GM23248 (cell line): ENCODE measurements around the gene KCNJ10. TPM values are rescaled to one million over a fixed set of nuclear protein-coding genes. Genes with fewer than 3 reads are reported as not detected.
"Not testable (repeated sequence)": the region's sequence is repeated elsewhere in the genome, so short reads cannot be mapped to it uniquely, and the experiment has no call there.

Experiments
- DNase-seq: peaks from one replicate; pipeline ENCODE4 v3.0.0-alpha.2; 2015
- H2AFZ ChIP-seq: fragments of 200-600 bp; sonication (generic); 2 replicates; pipeline ENCODE4 v1.6.1; 2016; ENCODE audit warnings: antibody characterized with exemption
- H3F3A ChIP-seq: fragments of 200-600 bp; sonication (generic); 2 replicates; pipeline ENCODE4 v1.6.1; 2016; ENCODE audit warnings: mild to moderate bottlenecking, antibody characterized with exemption, mixed run types; ENCODE audit not compliant: insufficient read depth
- H3K27ac ChIP-seq: fragments of 200-600 bp; sonication (generic); 2 replicates; pipeline ENCODE4 v1.5.1; 2016; ENCODE audit warnings: mild to moderate bottlenecking
- H3K27me3 ChIP-seq: fragments of 200-600 bp; sonication (generic); replicated peaks from 2 replicates; pipeline ENCODE4 v1.6.1; 2016; ENCODE audit warnings: mild to moderate bottlenecking; ENCODE audit not compliant: insufficient read depth
- H3K36me3 ChIP-seq: fragments of 200-600 bp; sonication (generic); 2 replicates; pipeline ENCODE4 v1.6.1; 2016; ENCODE audit warnings: low read depth, mild to moderate bottlenecking
- H3K4me1 ChIP-seq: fragments of 200-600 bp; sonication (generic); 2 replicates; pipeline ENCODE4 v1.6.1; 2016; ENCODE audit warnings: mild to moderate bottlenecking; ENCODE audit not compliant: insufficient read depth
- H3K4me2 ChIP-seq: fragments of 200-600 bp; sonication (generic); one replicate; pipeline ENCODE4 v1.6.1; 2016; ENCODE audit warnings: mild to moderate bottlenecking; ENCODE audit not compliant: unreplicated experiment
- H3K4me3 ChIP-seq: fragments of 200-600 bp; sonication (generic); 2 replicates; pipeline ENCODE4 v1.5.1; 2016; ENCODE audit warnings: mild to moderate bottlenecking
- H3K79me2 ChIP-seq: fragments of 200-600 bp; sonication (generic); 2 replicates; pipeline ENCODE4 v1.6.1; 2016; ENCODE audit warnings: mild to moderate bottlenecking; ENCODE audit not compliant: insufficient read depth
- H3K9ac ChIP-seq: fragments of 200-600 bp; sonication (generic); 2 replicates; pipeline ENCODE4 v1.6.1; 2016; ENCODE audit warnings: mild to moderate bottlenecking
- H3K9me2 ChIP-seq: fragments of 200-600 bp; sonication (generic); 2 replicates; pipeline ENCODE4 v1.6.1; 2016; ENCODE audit warnings: mixed run types, mild to moderate bottlenecking, moderate library complexity; ENCODE audit not compliant: insufficient read depth
- H3K9me3 ChIP-seq: fragments of 200-600 bp; sonication (generic); one replicate; pipeline ENCODE4 v1.6.1; 2017; ENCODE audit warnings: low read depth
- H4K20me1 ChIP-seq: fragments of 200-600 bp; sonication (generic); 2 replicates; pipeline ENCODE4 v1.6.0; 2016; ENCODE audit not compliant: insufficient read depth
- EZH2 ChIP-seq: fragments of 200-600 bp; sonication (generic); IDR thresholded peaks from 2 replicates; pipeline ENCODE4 v1.6.1; 2018; ENCODE audit warnings: antibody characterized with exemption, mild to moderate bottlenecking; ENCODE audit not compliant: insufficient read depth, poor library complexity, severe bottlenecking
- EZH2phosphoT487 ChIP-seq: fragments of 200-600 bp; sonication (generic); IDR thresholded peaks from 2 replicates; pipeline ENCODE4 v1.6.1; 2018; ENCODE audit warnings: antibody characterized with exemption, moderate library complexity, mild to moderate bottlenecking, low read depth; ENCODE audit not compliant: insufficient read depth
- WGBS, 2 experiments: methylation state at CpG; one replicate each; pipeline ENCODE4 v1.1.6; 2015 to 2017; ENCODE audit warnings: low lambda C conversion rate in 2 of 2, low coverage in 1 of 2; ENCODE audit errors: missing lambda C conversion rate in 2 of 2; 5-methylcytosine and 5-hydroxymethylcytosine counted together
- in situ Hi-C: fragments of 300-500 bp; cut with MboI; formaldehyde crosslinking; loops from 2 replicates; pipeline ENCODE4 v1.15.0; 2020
- polyA plus RNA-seq: library from polyadenylated mRNA; unstranded; fragments of >200 nt; fragmentation: Nextera tagmentation; extraction: Ambion mirVana; gene quantifications from 2 replicates; pipeline ENCODE4 v1.2.1, GENCODE V29; 2016
- total RNA-seq: library from RNA; depleted of rRNA; stranded (reverse); fragments of >200 nt; shearing (Covaris generic); gene quantifications from 2 replicates; pipeline ENCODE4 v1.2.3, GENCODE V29; 2014

KCNJ10 gene
- total and polyA plus RNA-seq, 2 experiments from 2014 or later, result not detected

DNA sequence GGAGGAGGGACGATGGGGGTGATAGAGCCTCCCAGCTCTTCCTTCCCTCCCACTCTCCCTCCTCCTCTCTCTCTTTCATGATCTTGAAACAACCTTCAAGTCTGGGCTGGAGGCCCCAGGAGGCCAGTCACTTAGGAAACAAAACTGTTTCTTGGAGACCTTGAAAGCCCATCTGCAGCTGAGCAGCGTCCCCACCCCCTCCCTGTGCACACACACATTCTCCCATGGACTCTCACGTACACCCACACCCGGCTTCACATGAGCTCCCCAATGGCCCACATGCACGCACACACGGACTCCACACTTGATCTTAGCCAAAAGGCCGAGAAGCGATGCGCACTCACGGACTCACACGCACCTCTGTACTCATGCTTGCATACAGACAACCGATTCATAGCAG is 42.4 kb upstream of the KCNJ10 start:
- Histone ChIP-seq H3K27ac (no peak overlapping the region), H4K20me1 (no peaks in the 10 kb centered on the region), H3K9me3 (no peaks in the 10 kb centered on the region), H2AFZ (no peak overlapping the region), H3F3A (no peaks in the 10 kb centered on the region), H3K36me3 (no peaks in the 10 kb centered on the region), H3K4me3 (no peak overlapping the region), H3K27me3 (no peaks in the 10 kb centered on the region), H3K4me2 (no peak overlapping the region), H3K79me2 (no peaks in the 10 kb centered on the region), H3K4me1 (peaks cover 5% of the 10 kb centered on the region), H3K9ac (no peak overlapping the region), H3K9me2 (no peaks in the 10 kb centered on the region)
- no peak for DNase-seq
- no peak for TF ChIP-seq EZH2phosphoT487
- TF ChIP-seq EZH2, result no peak
- 79 to 87% methylated on average over 11 to 12 of the region's 12 CpGs for WGBS, 2 experiments
- in situ Hi-C loops, result no loop called here

DNA sequence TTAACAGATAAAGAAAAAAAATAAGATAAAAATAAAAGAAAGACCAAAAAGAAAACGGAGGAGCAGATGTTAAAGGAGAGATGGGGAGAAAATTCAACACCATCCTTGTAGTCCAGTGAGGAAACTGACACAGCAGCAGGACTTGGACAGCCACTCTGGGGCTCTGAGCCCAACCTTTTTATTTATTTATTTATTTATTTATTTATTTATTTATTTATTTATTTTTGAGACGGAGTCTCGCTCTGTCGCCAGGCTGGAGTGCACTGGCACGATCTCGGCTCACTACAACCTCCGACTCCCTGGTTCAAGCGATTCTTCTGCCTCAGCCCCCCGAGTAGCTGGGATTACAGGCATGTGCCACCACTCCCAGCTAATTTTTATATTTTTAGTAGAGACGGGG is 41.5 kb upstream of the KCNJ10 start:
- H3K4me2 ChIP-seq, H2AFZ ChIP-seq, H3K9me2 ChIP-seq, H3K79me2 ChIP-seq, in situ Hi-C loops, H3K36me3 ChIP-seq, H3K9me3 ChIP-seq, H4K20me1 ChIP-seq, H3F3A ChIP-seq, H3K4me1 ChIP-seq, DNase-seq, H3K27me3 ChIP-seq, H3K4me3 ChIP-seq, H3K9ac ChIP-seq, H3K27ac ChIP-seq: not testable (repeated sequence)
- 84 to 87% methylated on average over 10 of the region's 10 CpGs for WGBS, 2 experiments

- 34 to 47% methylated on average over 4 of the region's 4 CpGs for WGBS, 2 experiments
These were observed 39.7 kb upstream of the KCNJ10 start for GRCh38 chr1:160109686-160110085.

GRCh38 chr1:160108888-160109662 is 39.1 kb upstream of the KCNJ10 start:
- H3K27me3 ChIP-seq, result no peaks in the 10 kb centered on the region
- no peaks in the 10 kb centered on the region for H3F3A ChIP-seq
- no peaks in the 10 kb centered on the region for H3K9me3 ChIP-seq
- no peaks in the 10 kb centered on the region for H4K20me1 ChIP-seq
- H3K9me2 ChIP-seq, result no peaks in the 10 kb centered on the region
- in situ Hi-C loops, result no loop called here
- H3K4me2 ChIP-seq, result no peak overlapping the region
- DNase-seq, result peak; percentile 78
- H3K9ac ChIP-seq, result no peak overlapping the region
- no peak overlapping the region for H3K4me3 ChIP-seq
- TF ChIP-seq EZH2 (no peak), EZH2phosphoT487 (no peak)
- 24 to 32% methylated on average over 4 to 6 of the region's 6 CpGs for WGBS, 2 experiments
- H3K27ac ChIP-seq, result no peak overlapping the region
- H3K4me1 ChIP-seq, result no peaks in the 10 kb centered on the region
- no peaks in the 10 kb centered on the region for H3K36me3 ChIP-seq
- no peaks in the 10 kb centered on the region for H3K79me2 ChIP-seq
- H2AFZ ChIP-seq, result peak overlapping the region; percentile 77

More at GRCh38 chr1:160109686-160110085, 39.7 kb upstream of the KCNJ10 start:
- H4K20me1 ChIP-seq, result no peaks in the 10 kb centered on the region
- H3K9me2 ChIP-seq, result no peaks in the 10 kb centered on the region
- no peak overlapping the region for H3K4me2 ChIP-seq
- H3K79me2 ChIP-seq, result no peaks in the 10 kb centered on the region
- no peaks in the 10 kb centered on the region for H3F3A ChIP-seq
- H3K27me3 ChIP-seq, result no peaks in the 10 kb centered on the region
- TF ChIP-seq EZH2, result no peak
- TF ChIP-seq EZH2phosphoT487, result no peak
- H2AFZ ChIP-seq, result no peak overlapping the region
- no peaks in the 10 kb centered on the region for H3K9me3 ChIP-seq
- in situ Hi-C loops, result no loop called here
- H3K4me3 ChIP-seq, result no peak overlapping the region
- H3K36me3 ChIP-seq, result no peaks in the 10 kb centered on the region
- no peak overlapping the region for H3K27ac ChIP-seq
- no peaks in the 10 kb centered on the region for H3K4me1 ChIP-seq
- DNase-seq, result no peak
- H3K9ac ChIP-seq, result no peak overlapping the region

- in situ Hi-C loops, result no loop called here
- H3K79me2 ChIP-seq, result no peaks in the 10 kb centered on the region
- H4K20me1 ChIP-seq, result no peaks in the 10 kb centered on the region
- no peaks in the 10 kb centered on the region for H3K27me3 ChIP-seq
- H3K9ac ChIP-seq, result no peak overlapping the region
- H3K4me2 ChIP-seq, result no peak overlapping the region
- H3K9me2 ChIP-seq, result no peaks in the 10 kb centered on the region
- H3K4me3 ChIP-seq, result no peak overlapping the region
- no peak overlapping the region for H3K27ac ChIP-seq
- H3F3A ChIP-seq, result no peaks in the 10 kb centered on the region
- 80 to 100% methylated on average over 1 of the region's 1 CpG for WGBS, 2 experiments
- H3K4me1 ChIP-seq, result no peaks in the 10 kb centered on the region
- no peak for DNase-seq
- TF ChIP-seq EZH2 (no peak), EZH2phosphoT487 (no peak)
- H2AFZ ChIP-seq, result no peak overlapping the region
- no peaks in the 10 kb centered on the region for H3K36me3 ChIP-seq
- H3K9me3 ChIP-seq, result no peaks in the 10 kb centered on the region
These were observed 37.6 kb upstream of the KCNJ10 start for GRCh38 chr1:160107512-160107911.
